Uterus (tissue), 4 donors: Measurements from ENCODE around the gene ARHGAP29. TPM values are rescaled to one million over a fixed set of nuclear protein-coding genes. Genes with fewer than 3 reads are reported as not detected.

ENCODE experiments used
- DNase-seq, 2 donors: peaks; one replicate each; pipeline ENCODE4 v3.0.0-alpha.2; 2019 to 2020
- H3K27ac ChIP-seq, 2 donors: fragments of 200-600 bp; sonication (generic); 1 replicate in 1 of 2; 2 replicates in 1 of 2; pipeline ENCODE4 v1.5.1; 2016 to 2018
- H3K27me3 ChIP-seq, 2 donors: fragments of 200-600 bp; sonication (generic); one replicate each; pipeline ENCODE4 v1.5.1; 2018 to 2019; ENCODE audit warnings: control low read depth in 1 of 2
- H3K36me3 ChIP-seq, 2 donors: fragments of 200-600 bp; sonication (generic); one replicate each; pipeline ENCODE4 v1.5.1; 2019; ENCODE audit warnings: control low read depth in 1 of 2
- H3K4me1 ChIP-seq, 2 donors: fragments of 200-600 bp; sonication (generic); one replicate each; pipeline ENCODE4 v1.5.1; 2018 to 2019; ENCODE audit warnings: control low read depth in 1 of 2
- H3K4me3 ChIP-seq, 2 donors: fragments of 200-600 bp; sonication (generic); 1 replicate in 1 of 2; 2 replicates in 1 of 2; pipeline ENCODE4 v1.5.1; 2018 to 2019; ENCODE audit warnings: mild to moderate bottlenecking in 1 of 2
- H3K9me3 ChIP-seq, 2 donors: fragments of 200-600 bp; sonication (generic); one replicate each; pipeline ENCODE4 v1.5.1; 2019; ENCODE audit warnings: control low read depth in 1 of 2
- CTCF ChIP-seq, 4 experiments: fragments of 200-600 bp in 2 of 4; fragments of 450-650 bp in 2 of 4; sonication (generic) in 2 of 4; IDR thresholded peaks; one replicate each; pipeline ENCODE4 v1.5.1; 2016 to 2019; ENCODE audit warnings: antibody characterized with exemption in 4 of 4, mild to moderate bottlenecking in 2 of 4, moderate library complexity in 1 of 4
- POLR2A ChIP-seq, 2 donors: fragments of 450-650 bp; IDR thresholded peaks; one replicate each; pipeline ENCODE4 v1.6.1; 2016; ENCODE audit warnings: antibody characterized with exemption in 2 of 2, mild to moderate bottlenecking in 1 of 2, moderate library complexity in 1 of 2
- intact Hi-C: fragments of 100-400 bp; cut with DNase I; formaldehyde crosslinking; loops from one replicate; pipeline ENCODE4 v1.15.1; 2023; ENCODE audit warnings: low total_unique reads
- total RNA-seq, 4 donors: library from RNA; depleted of rRNA in 3 of 4; stranded (reverse); fragments of >200 nt in 3 of 4; gene quantifications; one replicate each; pipeline versions ENCODE4 v1.1.0 to v1.2.4, GENCODE V29; 2014 to 2023
- donor health status: DM: yes; HTN: yes; CAD: no.

ARHGAP29 gene
- total RNA-seq, 4 donors from 2014 or later: 20.0 to 67.3 (median 38.8) TPM

DNA sequence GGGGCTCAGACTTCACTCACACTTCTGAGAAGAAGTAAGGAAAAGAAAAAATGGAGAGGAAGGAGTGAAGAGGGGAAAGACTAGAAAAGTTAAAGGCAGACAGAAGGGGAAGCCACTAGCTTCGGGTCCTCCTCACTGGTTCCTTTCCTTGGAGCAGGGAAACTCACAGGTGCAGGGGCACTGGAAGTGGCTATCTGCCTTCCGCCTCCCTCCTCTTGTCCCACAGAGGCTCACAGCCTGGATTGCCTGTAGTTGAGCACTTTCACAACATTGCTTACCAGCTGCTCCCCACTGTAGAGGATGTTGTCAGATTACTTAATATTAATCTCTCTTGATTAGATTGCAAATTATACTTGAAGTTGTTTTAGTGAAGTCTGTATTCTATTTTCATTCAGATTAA lies 94.8 kb downstream of the ARHGAP29 start:
- Histone ChIP-seq H3K9me3 (no peaks in the 10 kb centered on the region), H3K27me3 (no peaks in the 10 kb centered on the region), H3K4me3 (no peak overlapping the region), H3K4me1 (no peaks in the 10 kb centered on the region), H3K27ac (no peak overlapping the region), H3K36me3 (no peaks in the 10 kb centered on the region)
- intact Hi-C loops: no loop called here
- no peak for TF ChIP-seq POLR2A (IDR thresholded peaks at IDR 0.05)
- TF ChIP-seq CTCF (IDR thresholded peaks at IDR 0.05): no peak
- no peak for DNase-seq

DNA sequence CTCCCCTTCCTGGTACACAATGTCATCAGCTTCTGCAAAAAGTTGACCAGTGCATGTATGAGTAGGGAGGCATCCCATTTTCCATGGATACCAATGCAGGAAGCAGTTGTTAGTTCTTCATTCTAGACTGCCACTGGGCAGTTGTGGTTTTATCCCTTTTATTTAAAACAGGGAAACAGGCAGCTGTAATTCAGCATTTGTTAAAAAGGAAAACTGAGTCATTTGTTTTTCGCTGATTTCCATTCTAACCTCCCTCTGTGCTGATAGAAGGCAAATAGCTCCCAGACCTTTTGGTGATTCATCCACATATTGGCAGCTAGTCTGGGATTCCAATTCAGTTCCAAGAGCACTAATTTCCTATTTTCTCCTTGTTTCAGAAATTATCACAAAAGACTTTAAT lies 95.4 kb downstream of the ARHGAP29 start:
- Histone ChIP-seq H3K27me3 (no peaks in the 10 kb centered on the region), H3K4me3 (no peak overlapping the region), H3K36me3 (no peaks in the 10 kb centered on the region), H3K9me3 (no peaks in the 10 kb centered on the region), H3K4me1 (no peaks in the 10 kb centered on the region), H3K27ac (no peak overlapping the region)
- intact Hi-C loops: no loop called here
- DNase-seq: no peak
- TF ChIP-seq CTCF (IDR thresholded peaks at IDR 0.05): no peak
- TF ChIP-seq POLR2A (IDR thresholded peaks at IDR 0.05): no peak

DNA sequence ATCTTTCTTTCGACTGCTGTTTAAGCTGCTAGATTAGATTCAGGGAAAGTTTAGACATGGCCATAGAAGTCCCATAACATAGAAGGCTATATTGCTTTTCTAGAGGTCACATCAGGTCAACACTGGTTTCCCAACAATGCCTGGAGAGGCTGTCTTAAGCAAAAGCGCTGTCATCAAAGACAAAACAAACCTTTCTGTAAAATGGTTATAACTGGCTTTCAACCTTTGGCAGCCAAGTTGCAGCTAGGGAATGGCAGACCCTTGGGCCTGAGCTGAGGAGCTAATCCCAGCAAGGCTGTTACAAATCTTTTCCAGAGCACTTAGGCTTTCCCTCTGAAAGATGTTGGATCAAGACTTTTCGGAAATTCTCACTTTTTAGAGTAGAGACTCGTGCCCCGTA lies 105.3 kb downstream of the ARHGAP29 start:
- TF ChIP-seq POLR2A (IDR thresholded peaks at IDR 0.05) (no peak), CTCF (IDR thresholded peaks at IDR 0.05) (no peak)
- no peak for DNase-seq
- no peaks in the 10 kb centered on the region for H3K4me1 ChIP-seq
- H3K4me3 ChIP-seq: no peak overlapping the region
- H3K27me3 ChIP-seq: no peaks in the 10 kb centered on the region
- intact Hi-C loops: no loop called here
- no peaks in the 10 kb centered on the region for H3K36me3 ChIP-seq
- no peak overlapping the region for H3K27ac ChIP-seq
- no peaks in the 10 kb centered on the region for H3K9me3 ChIP-seq

DNA sequence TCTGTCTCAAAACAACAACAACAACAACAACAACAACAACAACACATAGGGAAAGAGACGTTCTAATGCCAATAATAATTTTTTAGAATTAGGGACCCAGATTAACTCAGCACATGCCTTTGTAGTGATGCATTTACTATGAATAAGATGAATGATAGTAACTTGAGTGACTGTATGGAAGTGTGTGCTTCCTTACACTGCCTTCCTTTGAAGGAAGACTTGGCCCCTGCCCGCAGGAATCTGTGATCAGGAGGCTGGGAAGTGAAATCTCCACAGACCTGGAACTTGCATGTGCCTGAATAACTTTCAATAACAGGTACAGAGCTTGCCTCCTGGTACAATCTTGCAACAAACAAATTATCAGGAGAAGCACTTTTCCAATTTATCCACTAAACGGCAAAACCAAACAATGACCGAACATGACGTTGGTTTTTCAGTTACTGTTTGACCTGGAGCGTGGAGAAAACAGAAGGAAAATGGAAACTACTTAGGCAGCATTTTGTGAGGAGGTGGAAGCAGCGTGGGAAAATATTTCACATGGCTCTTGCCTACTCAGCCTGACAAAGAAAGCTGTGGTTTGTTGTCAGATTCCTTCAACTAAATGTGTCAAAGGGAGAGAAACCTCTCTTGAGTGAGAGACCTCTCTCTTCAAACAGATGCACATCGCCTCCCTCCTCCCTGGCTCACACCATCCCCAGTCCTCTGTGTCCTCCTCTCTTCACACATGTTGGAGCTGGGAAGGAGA lies 106.4 kb downstream of the ARHGAP29 start:
- H3K9me3 ChIP-seq: no peaks in the 10 kb centered on the region
- H3K4me3 ChIP-seq: no peak overlapping the region
- H3K27me3 ChIP-seq: no peaks in the 10 kb centered on the region
- H3K27ac ChIP-seq: no peak overlapping the region
- intact Hi-C loops: no loop called here
- H3K36me3 ChIP-seq: no peaks in the 10 kb centered on the region
- no peak for DNase-seq
- no peaks in the 10 kb centered on the region for H3K4me1 ChIP-seq
- TF ChIP-seq CTCF (IDR thresholded peaks at IDR 0.05): no peak
- TF ChIP-seq POLR2A (IDR thresholded peaks at IDR 0.05): no peak

GRCh38 chr1:94126651-94127050 lies 110.7 kb downstream of the ARHGAP29 start:
- no peaks in the 10 kb centered on the region for H3K36me3 ChIP-seq
- H3K4me1 ChIP-seq: no peaks in the 10 kb centered on the region
- H3K4me3 ChIP-seq: no peak overlapping the region
- TF ChIP-seq POLR2A (IDR thresholded peaks at IDR 0.05): no peak
- no peak for TF ChIP-seq CTCF (IDR thresholded peaks at IDR 0.05)
- DNase-seq: no peak
- H3K27me3 ChIP-seq: no peaks in the 10 kb centered on the region
- intact Hi-C loops: no loop called here
- H3K9me3 ChIP-seq: no peaks in the 10 kb centered on the region
- H3K27ac ChIP-seq: no peak overlapping the region
